Measurements from ENCODE around the gene NOS3. TPM values are rescaled to one million over a fixed set of nuclear protein-coding genes. Genes with fewer than 3 reads are reported as not detected.
"Not testable (repeated sequence)": the region's sequence is repeated elsewhere in the genome, so short reads cannot be mapped to it uniquely, and the experiment has no call there.

The NOS3 gene
- total and polyA plus RNA-seq, 10 donors, result 11.9 to 455 (median 164) TPM

DNA sequence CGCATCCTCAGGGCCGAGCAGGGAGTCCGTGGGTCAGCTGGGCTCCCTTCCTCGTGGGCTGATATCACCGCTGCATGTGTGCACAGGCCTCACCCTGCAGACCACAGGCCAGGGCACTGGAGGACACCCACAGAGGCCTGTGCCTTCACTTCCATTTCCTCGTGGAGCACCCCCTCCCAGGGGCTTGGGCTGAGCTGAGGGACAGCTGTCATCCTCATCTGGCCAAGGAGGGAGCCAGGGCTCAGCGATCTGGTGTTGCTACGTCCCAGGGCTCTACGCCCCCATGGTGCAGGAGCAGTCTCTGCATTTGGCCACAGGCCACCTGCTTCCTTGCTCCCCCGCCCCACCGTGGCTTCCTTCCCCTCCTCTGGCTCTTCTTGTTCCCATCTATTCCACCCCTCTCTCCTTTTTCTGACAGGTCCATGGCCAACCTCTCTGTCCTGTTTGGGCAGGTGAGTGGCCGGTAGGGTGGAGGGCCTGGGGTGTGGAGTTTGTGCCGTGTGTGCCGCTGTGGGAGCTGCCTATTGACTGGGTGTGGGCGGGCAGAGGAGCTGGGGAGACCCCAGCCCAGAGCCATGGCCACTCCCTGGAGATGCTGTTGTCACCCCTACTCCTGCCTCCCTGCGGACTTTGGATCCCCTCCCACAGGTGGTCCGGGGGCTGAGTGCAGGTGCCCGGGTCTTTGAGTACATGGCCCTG lies 49.2 kb downstream of the NOS3 start:
- H3K4me3 ChIP-seq, result no peak overlapping the region
- no peaks in the 10 kb centered on the region for H3K9me3 ChIP-seq
- TF ChIP-seq, protein P1, sequence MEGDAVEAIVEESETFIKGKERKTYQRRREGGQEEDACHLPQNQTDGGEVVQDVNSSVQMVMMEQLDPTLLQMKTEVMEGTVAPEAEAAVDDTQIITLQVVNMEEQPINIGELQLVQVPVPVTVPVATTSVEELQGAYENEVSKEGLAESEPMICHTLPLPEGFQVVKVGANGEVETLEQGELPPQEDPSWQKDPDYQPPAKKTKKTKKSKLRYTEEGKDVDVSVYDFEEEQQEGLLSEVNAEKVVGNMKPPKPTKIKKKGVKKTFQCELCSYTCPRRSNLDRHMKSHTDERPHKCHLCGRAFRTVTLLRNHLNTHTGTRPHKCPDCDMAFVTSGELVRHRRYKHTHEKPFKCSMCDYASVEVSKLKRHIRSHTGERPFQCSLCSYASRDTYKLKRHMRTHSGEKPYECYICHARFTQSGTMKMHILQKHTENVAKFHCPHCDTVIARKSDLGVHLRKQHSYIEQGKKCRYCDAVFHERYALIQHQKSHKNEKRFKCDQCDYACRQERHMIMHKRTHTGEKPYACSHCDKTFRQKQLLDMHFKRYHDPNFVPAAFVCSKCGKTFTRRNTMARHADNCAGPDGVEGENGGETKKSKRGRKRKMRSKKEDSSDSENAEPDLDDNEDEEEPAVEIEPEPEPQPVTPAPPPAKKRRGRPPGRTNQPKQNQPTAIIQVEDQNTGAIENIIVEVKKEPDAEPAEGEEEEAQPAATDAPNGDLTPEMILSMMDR (IDR thresholded peaks at IDR 0.05 in 8 of 11, conservative IDR thresholded peaks at IDR 0.05 in 3 of 11), result no peak
- TF ChIP-seq POLR2A (IDR thresholded peaks at IDR 0.05), result no peak
- TF ChIP-seq POLR2AphosphoS5 (IDR thresholded peaks at IDR 0.05), result peak in 1 of 3 donors; percentile 27
- H3K27me3 ChIP-seq (replicated peaks in 1 of 7), result no peaks in the 10 kb centered on the region
- whole genome bisulfite sequencing, 5 donors, result 64 to 72% (median 68%) methylated on average over 17 to 18 of the region's 18 CpGs
- H3K27ac ChIP-seq, result no peak overlapping the region
- no peak for DNase-seq
- H3K36me3 ChIP-seq, result peaks cover 0 to 68% (median 39%) of the 10 kb centered on the region in 6 donors
- intact Hi-C loops (cut with DNase I; ENCODE audit: low total_unique reads), result no loop called here
- H3K4me1 ChIP-seq, result peaks cover 0 to 18% (median 11%) of the 10 kb centered on the region in 6 donors

DNA sequence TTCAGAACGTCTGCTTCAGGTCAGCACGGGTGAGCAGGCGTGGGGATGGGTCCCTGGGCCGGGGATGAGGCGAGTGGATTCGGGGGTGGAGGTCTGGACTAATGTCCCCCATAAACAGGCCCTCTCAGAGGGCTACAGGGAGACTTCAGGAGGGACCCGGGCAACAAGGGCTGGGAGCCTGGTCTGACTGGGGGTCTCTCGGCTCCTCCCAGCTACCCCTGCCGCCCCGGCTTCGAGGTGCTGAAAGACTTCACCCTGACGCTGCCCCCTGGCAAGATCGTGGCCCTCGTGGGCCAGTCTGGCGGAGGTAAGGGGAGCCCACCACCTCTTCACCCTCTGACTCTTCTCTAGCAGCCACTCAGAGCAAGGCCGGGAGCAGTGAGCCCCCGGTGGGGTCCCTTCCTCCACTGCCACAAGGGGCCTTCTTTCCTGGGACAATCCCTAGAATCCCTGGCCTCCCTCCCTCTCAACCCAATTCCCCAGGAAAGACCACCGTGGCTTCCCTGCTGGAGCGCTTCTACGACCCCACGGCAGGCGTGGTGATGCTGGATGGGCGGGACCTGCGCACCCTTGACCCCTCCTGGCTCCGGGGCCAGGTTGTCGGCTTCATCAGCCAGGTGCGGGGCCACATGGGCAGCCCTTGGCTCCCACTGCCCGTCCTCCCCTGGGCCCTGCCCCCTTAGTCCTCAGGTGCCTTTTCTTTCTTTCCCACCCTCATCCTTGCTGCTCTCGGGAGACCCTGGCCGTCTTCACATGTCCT lies 50.0 kb downstream of the NOS3 start:
- intact Hi-C loops (cut with DNase I; ENCODE audit: low total_unique reads), result no loop called here
- Histone ChIP-seq H3K27ac (no peak overlapping the region), H3K36me3 (peaks cover 0 to 68% (median 33%) of the 10 kb centered on the region in 6 donors), H3K4me3 (no peak overlapping the region), H3K27me3 (replicated peaks in 1 of 7) (no peaks in the 10 kb centered on the region), H3K4me1 (peaks cover 0 to 18% (median 11%) of the 10 kb centered on the region in 6 donors), H3K9me3 (no peaks in the 10 kb centered on the region)
- TF ChIP-seq, protein P1 (IDR thresholded peaks at IDR 0.05 in 8 of 11, conservative IDR thresholded peaks at IDR 0.05 in 3 of 11), result no peak
- TF ChIP-seq POLR2AphosphoS5 (IDR thresholded peaks at IDR 0.05) (peak in 1 of 3 donors; percentile 37), POLR2A (IDR thresholded peaks at IDR 0.05) (no peak)
- WGBS, 5 donors, result 93 to 95% (median 94%) methylated on average over 28 to 30 of the region's 30 CpGs
- no peak for DNase-seq

DNA sequence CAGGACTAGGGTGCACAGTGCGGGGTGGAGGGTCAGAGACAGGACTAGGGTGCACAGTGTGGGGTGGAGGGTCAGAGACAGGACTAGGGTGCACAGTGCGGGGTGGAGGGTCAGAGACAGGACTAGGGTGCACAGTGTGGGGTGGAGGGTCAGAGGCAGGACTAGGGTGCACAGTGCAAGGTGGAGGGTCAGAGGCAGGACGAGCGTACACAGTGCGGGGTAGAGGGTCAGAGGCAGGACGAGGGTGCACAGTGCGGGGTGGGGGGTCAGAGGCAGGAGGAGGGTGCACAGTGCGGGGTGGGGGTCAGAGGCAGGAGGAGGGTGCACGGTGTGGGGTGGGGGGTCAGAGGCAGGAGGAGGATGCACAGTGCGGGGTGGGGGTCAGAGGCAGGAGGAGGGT lies 52.6 kb downstream of the NOS3 start:
- H3K27me3 ChIP-seq (replicated peaks in 1 of 7); H3K9me3 ChIP-seq; H3K27ac ChIP-seq; H3K4me3 ChIP-seq; DNase-seq; intact Hi-C loops (cut with DNase I; ENCODE audit: low total_unique reads): not testable (repeated sequence)
- Histone ChIP-seq H3K4me1 (peaks cover 0 to 16% (median 10%) of the 10 kb centered on the region in 6 donors), H3K36me3 (peaks cover 0 to 51% (median 16%) of the 10 kb centered on the region in 6 donors)
- 85 to 94% (median 90%) methylated on average over 10 of the region's 10 CpGs for WGBS, 5 donors

DNA sequence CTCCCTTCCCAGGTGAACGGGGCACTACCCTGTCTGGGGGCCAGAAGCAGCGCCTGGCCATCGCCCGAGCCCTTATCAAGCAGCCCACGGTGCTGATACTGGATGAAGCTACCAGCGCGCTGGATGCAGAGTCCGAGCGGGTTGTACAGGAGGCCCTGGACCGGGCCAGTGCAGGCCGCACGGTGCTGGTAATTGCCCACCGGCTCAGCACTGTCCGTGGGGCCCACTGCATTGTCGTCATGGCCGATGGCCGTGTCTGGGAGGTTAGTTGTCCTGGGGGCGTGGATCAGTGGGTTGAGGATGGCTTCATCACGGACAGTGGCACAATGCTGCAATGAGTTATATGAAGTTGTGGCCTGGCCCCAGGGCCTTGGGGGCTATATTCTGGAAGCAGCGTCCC lies 53.1 kb downstream of the NOS3 start:
- WGBS, 5 donors, result 91 to 98% (median 96%) methylated on average over 7 to 20 of the region's 20 CpGs
- intact Hi-C loops (cut with DNase I; ENCODE audit: low total_unique reads), result no loop called here
- Histone ChIP-seq H3K4me1 (peaks cover 0 to 11% (median 7%) of the 10 kb centered on the region in 6 donors), H3K4me3 (no peak overlapping the region), H3K27ac (no peak overlapping the region), H3K9me3 (no peaks in the 10 kb centered on the region), H3K27me3 (replicated peaks in 1 of 7) (no peaks in the 10 kb centered on the region), H3K36me3 (peaks cover 0 to 51% (median 16%) of the 10 kb centered on the region in 6 donors)
- DNase-seq, result no peak
- TF ChIP-seq POLR2A (IDR thresholded peaks at IDR 0.05), result no peak
- peak in 1 of 3 donors; percentile 24 for TF ChIP-seq POLR2AphosphoS5 (IDR thresholded peaks at IDR 0.05)
- TF ChIP-seq, protein P1 (IDR thresholded peaks at IDR 0.05 in 8 of 11, conservative IDR thresholded peaks at IDR 0.05 in 3 of 11), result no peak

All from spleen (tissue), 11 donors.